ENCODE data around the gene PI4KB. TPM values are rescaled to one million over a fixed set of nuclear protein-coding genes. Genes with fewer than 3 reads are reported as not detected.

Gene PI4KB
- total RNA-seq, 3 donors from 2014 or later = 59.2 to 91.8 (median 69.8) TPM

DNA sequence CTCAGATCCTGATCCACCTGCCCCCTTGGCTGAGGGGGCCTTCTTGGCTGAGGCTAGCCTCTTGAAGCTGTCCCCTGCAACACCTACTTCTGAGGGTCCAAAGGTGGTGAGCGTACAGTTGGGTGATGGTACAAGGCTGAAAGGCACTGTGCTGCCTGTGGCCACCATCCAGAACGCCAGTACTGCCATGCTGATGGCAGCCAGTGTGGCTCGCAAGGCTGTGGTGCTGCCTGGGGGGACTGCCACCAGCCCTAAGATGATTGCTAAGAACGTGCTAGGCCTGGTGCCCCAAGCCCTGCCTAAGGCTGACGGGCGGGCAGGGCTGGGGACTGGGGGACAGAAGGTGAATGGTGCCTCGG lies 39.9 kb downstream of the PI4KB start:
- no peak for DNase-seq (ENCODE audit: low spot score in 2 of 2)
- no peaks in the 10 kb centered on the region for H3K27me3 ChIP-seq
- no peaks in the 10 kb centered on the region for H3K36me3 ChIP-seq
- intact Hi-C loops (cut with DNase I; ENCODE audit: low total_unique reads) = no loop called here
- H3K4me1 ChIP-seq = peaks cover 7 to 11% of the 10 kb centered on the region in 2 donors
- no peak for TF ChIP-seq POLR2AphosphoS5 (IDR thresholded peaks at IDR 0.05)
- TF ChIP-seq, protein P1, sequence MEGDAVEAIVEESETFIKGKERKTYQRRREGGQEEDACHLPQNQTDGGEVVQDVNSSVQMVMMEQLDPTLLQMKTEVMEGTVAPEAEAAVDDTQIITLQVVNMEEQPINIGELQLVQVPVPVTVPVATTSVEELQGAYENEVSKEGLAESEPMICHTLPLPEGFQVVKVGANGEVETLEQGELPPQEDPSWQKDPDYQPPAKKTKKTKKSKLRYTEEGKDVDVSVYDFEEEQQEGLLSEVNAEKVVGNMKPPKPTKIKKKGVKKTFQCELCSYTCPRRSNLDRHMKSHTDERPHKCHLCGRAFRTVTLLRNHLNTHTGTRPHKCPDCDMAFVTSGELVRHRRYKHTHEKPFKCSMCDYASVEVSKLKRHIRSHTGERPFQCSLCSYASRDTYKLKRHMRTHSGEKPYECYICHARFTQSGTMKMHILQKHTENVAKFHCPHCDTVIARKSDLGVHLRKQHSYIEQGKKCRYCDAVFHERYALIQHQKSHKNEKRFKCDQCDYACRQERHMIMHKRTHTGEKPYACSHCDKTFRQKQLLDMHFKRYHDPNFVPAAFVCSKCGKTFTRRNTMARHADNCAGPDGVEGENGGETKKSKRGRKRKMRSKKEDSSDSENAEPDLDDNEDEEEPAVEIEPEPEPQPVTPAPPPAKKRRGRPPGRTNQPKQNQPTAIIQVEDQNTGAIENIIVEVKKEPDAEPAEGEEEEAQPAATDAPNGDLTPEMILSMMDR (IDR thresholded peaks at IDR 0.05) = no peak
- no peaks in the 10 kb centered on the region for H3K9me3 ChIP-seq
- no peak overlapping the region for H3K27ac ChIP-seq
- H3K4me3 ChIP-seq = no peak overlapping the region

- DNase-seq (ENCODE audit: low spot score in 2 of 2) = no peak
- intact Hi-C loops (cut with DNase I; ENCODE audit: low total_unique reads) = no loop called here
- Histone ChIP-seq H3K4me3 (no peak overlapping the region), H3K4me1 (peaks cover 7 to 11% of the 10 kb centered on the region in 2 donors), H3K27me3 (no peaks in the 10 kb centered on the region), H3K27ac (no peak overlapping the region), H3K9me3 (no peaks in the 10 kb centered on the region), H3K36me3 (no peaks in the 10 kb centered on the region)
- TF ChIP-seq, protein P1 (IDR thresholded peaks at IDR 0.05) = no peak
- no peak for TF ChIP-seq POLR2A (IDR thresholded peaks at IDR 0.05)
- TF ChIP-seq POLR2AphosphoS5 (IDR thresholded peaks at IDR 0.05) = no peak
Observed at GRCh38 chr1:151286619-151287340, 40.4 kb downstream of the PI4KB start.

DNA sequence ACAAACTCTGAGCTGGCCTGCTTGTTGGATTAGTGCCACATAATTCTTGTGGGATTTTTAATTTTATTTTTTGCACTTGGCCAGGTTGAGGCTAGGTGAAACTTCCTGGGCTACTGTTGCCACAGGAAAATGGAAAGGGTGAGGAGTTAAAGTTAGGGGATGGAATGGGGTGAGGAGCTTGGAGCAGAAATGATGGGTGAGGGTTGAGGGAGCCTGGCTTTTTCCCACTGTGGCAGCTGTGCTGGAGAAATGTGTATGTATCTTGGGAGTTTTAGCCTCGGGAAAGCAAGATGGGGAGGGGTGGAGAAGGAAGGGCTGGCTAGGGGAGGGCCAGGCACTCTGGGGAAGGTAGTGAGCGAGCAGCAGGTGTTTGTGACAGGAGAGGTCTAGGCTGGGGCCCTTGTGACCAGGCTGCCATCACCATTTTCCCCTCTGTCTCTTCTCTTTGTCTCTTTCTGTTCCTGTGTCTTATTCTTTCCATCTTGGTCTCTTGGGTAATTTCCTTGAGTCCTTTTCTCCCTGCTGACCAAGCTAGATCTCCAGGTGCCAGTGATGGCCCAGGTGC lies 43.1 kb downstream of the PI4KB start:
- Histone ChIP-seq H3K36me3 (no peaks in the 10 kb centered on the region), H3K27me3 (no peaks in the 10 kb centered on the region), H3K4me1 (peaks cover 7 to 11% of the 10 kb centered on the region in 2 donors), H3K4me3 (peak overlapping the region in 2 of 3 donors; percentile 76 to 92), H3K27ac (peak overlapping the region; percentile 99 to 100), H3K9me3 (no peaks in the 10 kb centered on the region)
- TF ChIP-seq, protein P1 (IDR thresholded peaks at IDR 0.05) = no peak
- intact Hi-C loops (cut with DNase I; ENCODE audit: low total_unique reads) = loop anchor here (5.0 kb wide), 1 partner anchor 1132 kb away; no protein-coding TSS in a partner anchor
- no peak for DNase-seq (ENCODE audit: low spot score in 2 of 2)

- TF ChIP-seq POLR2AphosphoS5 (IDR thresholded peaks at IDR 0.05) = no peak
- peaks cover 7 to 11% of the 10 kb centered on the region in 2 donors for H3K4me1 ChIP-seq
- peak overlapping the region; percentile 76 to 92 (median 79) for H3K4me3 ChIP-seq
- no peaks in the 10 kb centered on the region for H3K9me3 ChIP-seq
- H3K36me3 ChIP-seq = no peaks in the 10 kb centered on the region
- peak in 1 of 2 donors; percentile 31 for DNase-seq (ENCODE audit: low spot score in 2 of 2)
- intact Hi-C loops (cut with DNase I; ENCODE audit: low total_unique reads) = loop anchor here (5.0 kb wide), 1 partner anchor 1131 kb away; no protein-coding TSS in a partner anchor
- no peaks in the 10 kb centered on the region for H3K27me3 ChIP-seq
- H3K27ac ChIP-seq = peak overlapping the region; percentile 99 to 100
Observed at GRCh38 chr1:151282883-151283725, 44.1 kb downstream of the PI4KB start.

DNA sequence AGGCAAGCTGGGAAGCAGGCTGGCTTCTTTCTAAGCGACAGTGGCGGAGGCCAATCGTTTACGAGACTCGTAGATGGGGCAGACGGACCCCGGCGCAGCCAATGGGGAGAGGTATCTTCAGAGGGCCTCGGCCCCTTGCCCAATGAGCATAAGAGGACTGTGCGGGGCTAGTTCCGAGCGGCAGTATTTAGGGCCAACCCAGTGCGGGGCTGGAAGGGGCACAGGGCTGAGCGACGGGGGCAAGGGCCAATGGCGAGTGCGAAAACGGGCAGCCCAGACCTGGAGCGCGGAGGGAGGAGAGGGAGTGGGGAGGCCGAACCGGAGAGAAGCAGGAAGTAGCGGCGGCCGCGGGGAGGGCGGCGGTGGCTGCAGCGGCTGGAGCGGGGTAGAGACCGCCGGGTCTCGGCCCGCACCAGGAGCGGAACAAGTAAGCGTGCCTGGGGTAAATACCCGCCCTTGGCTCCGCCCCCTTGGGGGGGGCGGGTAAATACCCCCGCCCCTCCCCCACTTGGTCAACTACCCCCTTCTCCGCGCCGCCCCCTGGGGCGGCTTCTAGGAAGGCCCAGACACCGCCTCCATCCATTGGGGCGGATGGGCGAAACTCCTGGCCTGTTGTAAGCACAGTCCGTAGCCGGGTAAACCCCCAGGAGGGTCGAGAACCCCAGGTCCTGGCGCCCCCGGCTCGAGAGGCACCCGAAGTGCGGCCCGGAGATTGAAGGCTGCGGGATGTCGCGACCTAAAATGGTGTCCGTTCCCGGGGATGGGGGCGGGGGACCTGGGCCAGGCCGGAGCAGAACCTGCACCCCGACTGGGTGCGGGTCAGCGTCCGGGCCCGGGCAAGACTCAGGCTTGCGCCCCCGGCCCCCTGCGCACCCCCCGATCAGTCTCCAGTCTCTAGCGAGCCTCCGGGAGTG lies 45.0 kb downstream of the PI4KB start, which contains the start of gene ZNF687:
TSS of gene ZNF687 (plus strand) at position 331 of the 914 bp plus-strand sequence. CDS start 3,993 bp downstream, outside the sequence.
- no peaks in the 10 kb centered on the region for H3K27me3 ChIP-seq
- TF ChIP-seq, protein P1 (IDR thresholded peaks at IDR 0.05) = no peak
- peak in 1 of 3 donors; percentile 2 for TF ChIP-seq POLR2AphosphoS5 (IDR thresholded peaks at IDR 0.05)
- TF ChIP-seq POLR2A (IDR thresholded peaks at IDR 0.05) = peak; percentile 72
- H3K36me3 ChIP-seq = no peaks in the 10 kb centered on the region
- no peaks in the 10 kb centered on the region for H3K9me3 ChIP-seq
- intact Hi-C loops (cut with DNase I; ENCODE audit: low total_unique reads) = loop anchor here (5.0 kb wide), 1 partner anchor 1130 kb away; no protein-coding TSS in a partner anchor
- H3K27ac ChIP-seq = peak within 1 kb of the TSS; percentile 99 to 100
- peaks cover 7 to 11% of the 10 kb centered on the region in 2 donors for H3K4me1 ChIP-seq
- peak; percentile 100 for DNase-seq (ENCODE audit: low spot score in 2 of 2)
- H3K4me3 ChIP-seq = peak within 1 kb of the TSS; percentile 76 to 92 (median 79)

Data from breast epithelium (tissue), 4 donors.